Hepatocyte (in vitro differentiated cells): Measurements from ENCODE around the gene IDH3G. TPM values are rescaled to one million over a fixed set of nuclear protein-coding genes. Genes with fewer than 3 reads are reported as not detected.

Experiments
- DNase-seq: peaks from one replicate; pipeline ENCODE4 v3.0.0-alpha.2; 2016; ENCODE audit warnings: low spot score
- H2AFZ ChIP-seq: fragments of 200-600 bp; sonication (generic); 2 replicates; pipeline ENCODE4 v1.6.0; 2016; ENCODE audit warnings: antibody characterized with exemption, mild to moderate bottlenecking
- H3K27ac ChIP-seq: fragments of 200-600 bp; sonication (generic); 2 replicates; pipeline ENCODE4 v1.5.1; 2016; ENCODE audit warnings: mild to moderate bottlenecking
- H3K27me3 ChIP-seq: fragments of 200-600 bp; sonication (generic); 2 replicates; pipeline ENCODE4 v1.6.1; 2016
- H3K36me3 ChIP-seq: fragments of 200-600 bp; sonication (generic); replicated peaks from 2 replicates; pipeline ENCODE4 v1.5.1; 2016; ENCODE audit warnings: low read depth; ENCODE audit not compliant: insufficient read depth
- H3K4me1 ChIP-seq: fragments of 200-600 bp; sonication (generic); 2 replicates; pipeline ENCODE4 v1.5.1; 2016; ENCODE audit warnings: mild to moderate bottlenecking, moderate library complexity; ENCODE audit not compliant: insufficient read depth
- H3K4me2 ChIP-seq: fragments of 200-600 bp; sonication (generic); 2 replicates; pipeline ENCODE4 v1.6.0; 2016
- H3K4me3 ChIP-seq: fragments of 200-600 bp; sonication (generic); 2 replicates; pipeline ENCODE4 v1.5.1; 2016; ENCODE audit warnings: mild to moderate bottlenecking
- H3K79me2 ChIP-seq: fragments of 200-600 bp; sonication (generic); 2 replicates; pipeline ENCODE4 v1.6.0; 2017; ENCODE audit warnings: mild to moderate bottlenecking
- H3K9me2 ChIP-seq: fragments of 200-600 bp; sonication (generic); replicated peaks from 2 replicates; pipeline ENCODE4 v1.6.0; 2017; ENCODE audit warnings: mild to moderate bottlenecking; ENCODE audit not compliant: insufficient read depth
- H3K9me3 ChIP-seq: fragments of 200-600 bp; sonication (generic); 2 replicates; pipeline ENCODE4 v1.5.1; 2016; ENCODE audit warnings: low read depth, mild to moderate bottlenecking
- H4K20me1 ChIP-seq: fragments of 200-600 bp; sonication (generic); 2 replicates; pipeline ENCODE4 v1.6.0; 2016; ENCODE audit warnings: mild to moderate bottlenecking; ENCODE audit not compliant: insufficient read depth, poor library complexity, severe bottlenecking
- EZH2 ChIP-seq: fragments of 200-600 bp; sonication (generic); IDR thresholded peaks from 2 replicates; pipeline ENCODE4 v1.6.1; 2016; ENCODE audit warnings: antibody characterized with exemption, mild to moderate bottlenecking, borderline replicate concordance
- EZH2phosphoT487 ChIP-seq: fragments of 200-600 bp; sonication (generic); IDR thresholded peaks from one replicate; pipeline ENCODE4 v1.6.1; 2018; ENCODE audit warnings: antibody characterized with exemption, mild to moderate bottlenecking, low read depth, moderate library complexity; ENCODE audit not compliant: unreplicated experiment, severe bottlenecking
- WGBS: methylation state at CpG from one replicate; pipeline ENCODE4 v1.1.6; 2016; ENCODE audit warnings: low lambda C conversion rate; ENCODE audit errors: missing lambda C conversion rate; 5-methylcytosine and 5-hydroxymethylcytosine counted together
- polyA plus RNA-seq: library from polyadenylated mRNA; unstranded; fragments of >200 nt; fragmentation: Nextera tagmentation; extraction: Ambion mirVana; gene quantifications from 2 replicates; pipeline ENCODE4 v1.2.1, GENCODE V29; 2016
- total RNA-seq: library from RNA; depleted of rRNA; stranded (reverse); fragments of >200 nt; gene quantifications from 2 replicates; pipeline ENCODE4 v1.2.3, GENCODE V29; 2014
- TF ChIP-seq, protein P1 (sequence below): fragments of 200-600 bp; sonication (generic); IDR thresholded peaks from 2 replicates; pipeline ENCODE4 v1.5.1; 2016; ENCODE audit warnings: antibody characterized with exemption, mild to moderate bottlenecking; ENCODE audit not compliant: poor library complexity

The IDH3G gene
- total and polyA plus RNA-seq, 2 experiments from 2014 or later: 35.4 to 74.3 TPM

DNA sequence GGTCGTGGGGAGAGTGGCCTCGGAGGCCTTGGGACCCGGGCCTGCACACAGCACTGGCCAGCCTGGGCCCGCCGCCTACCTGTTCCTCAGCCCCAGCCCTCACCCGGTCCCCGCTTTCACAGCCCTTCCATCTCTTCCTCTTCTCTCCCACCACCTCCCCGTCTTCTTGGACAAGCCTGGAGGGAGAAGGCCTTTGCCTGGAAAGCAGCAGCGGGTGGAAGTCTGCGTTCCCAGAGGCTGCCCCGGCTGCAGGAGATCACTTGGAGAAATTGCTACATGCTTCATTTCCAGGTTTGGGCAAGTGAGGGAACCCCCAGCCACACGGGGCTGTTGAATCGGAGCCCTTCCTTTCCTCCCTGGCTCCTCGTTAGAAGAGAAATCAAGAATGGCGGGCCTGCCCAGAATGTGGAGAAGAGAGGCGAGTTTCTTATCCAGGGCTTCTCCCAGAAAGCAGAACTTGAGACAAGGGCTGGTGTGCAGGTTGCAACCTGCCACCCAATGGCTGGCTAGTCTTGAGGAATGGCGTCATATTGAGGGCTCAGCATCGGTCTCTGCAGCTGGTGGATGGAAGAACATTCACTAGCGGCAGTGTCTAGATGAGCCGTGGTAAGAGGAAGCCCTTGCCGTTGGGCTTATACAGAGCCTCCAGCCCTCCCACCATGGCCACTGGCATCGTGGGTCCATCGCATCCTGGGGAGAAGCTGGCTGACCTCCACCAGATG is 37.4 kb upstream of the IDH3G start:
- Histone ChIP-seq H3K4me2 (no peak overlapping the region), H3K36me3 (no peaks in the 10 kb centered on the region), H3K27me3 (peaks cover 34% of the 10 kb centered on the region), H3K4me3 (no peak overlapping the region), H3K4me1 (no peaks in the 10 kb centered on the region), H3K79me2 (no peaks in the 10 kb centered on the region), H2AFZ (no peak overlapping the region), H3K27ac (no peak overlapping the region), H4K20me1 (no peaks in the 10 kb centered on the region), H3K9me3 (no peaks in the 10 kb centered on the region), H3K9me2 (no peaks in the 10 kb centered on the region)
- 76% methylated on average over 19 of the region's 23 CpGs for WGBS
- TF ChIP-seq, protein P1, sequence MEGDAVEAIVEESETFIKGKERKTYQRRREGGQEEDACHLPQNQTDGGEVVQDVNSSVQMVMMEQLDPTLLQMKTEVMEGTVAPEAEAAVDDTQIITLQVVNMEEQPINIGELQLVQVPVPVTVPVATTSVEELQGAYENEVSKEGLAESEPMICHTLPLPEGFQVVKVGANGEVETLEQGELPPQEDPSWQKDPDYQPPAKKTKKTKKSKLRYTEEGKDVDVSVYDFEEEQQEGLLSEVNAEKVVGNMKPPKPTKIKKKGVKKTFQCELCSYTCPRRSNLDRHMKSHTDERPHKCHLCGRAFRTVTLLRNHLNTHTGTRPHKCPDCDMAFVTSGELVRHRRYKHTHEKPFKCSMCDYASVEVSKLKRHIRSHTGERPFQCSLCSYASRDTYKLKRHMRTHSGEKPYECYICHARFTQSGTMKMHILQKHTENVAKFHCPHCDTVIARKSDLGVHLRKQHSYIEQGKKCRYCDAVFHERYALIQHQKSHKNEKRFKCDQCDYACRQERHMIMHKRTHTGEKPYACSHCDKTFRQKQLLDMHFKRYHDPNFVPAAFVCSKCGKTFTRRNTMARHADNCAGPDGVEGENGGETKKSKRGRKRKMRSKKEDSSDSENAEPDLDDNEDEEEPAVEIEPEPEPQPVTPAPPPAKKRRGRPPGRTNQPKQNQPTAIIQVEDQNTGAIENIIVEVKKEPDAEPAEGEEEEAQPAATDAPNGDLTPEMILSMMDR: no peak
- TF ChIP-seq EZH2 (no peak), EZH2phosphoT487 (no peak)
- no peak for DNase-seq

DNA sequence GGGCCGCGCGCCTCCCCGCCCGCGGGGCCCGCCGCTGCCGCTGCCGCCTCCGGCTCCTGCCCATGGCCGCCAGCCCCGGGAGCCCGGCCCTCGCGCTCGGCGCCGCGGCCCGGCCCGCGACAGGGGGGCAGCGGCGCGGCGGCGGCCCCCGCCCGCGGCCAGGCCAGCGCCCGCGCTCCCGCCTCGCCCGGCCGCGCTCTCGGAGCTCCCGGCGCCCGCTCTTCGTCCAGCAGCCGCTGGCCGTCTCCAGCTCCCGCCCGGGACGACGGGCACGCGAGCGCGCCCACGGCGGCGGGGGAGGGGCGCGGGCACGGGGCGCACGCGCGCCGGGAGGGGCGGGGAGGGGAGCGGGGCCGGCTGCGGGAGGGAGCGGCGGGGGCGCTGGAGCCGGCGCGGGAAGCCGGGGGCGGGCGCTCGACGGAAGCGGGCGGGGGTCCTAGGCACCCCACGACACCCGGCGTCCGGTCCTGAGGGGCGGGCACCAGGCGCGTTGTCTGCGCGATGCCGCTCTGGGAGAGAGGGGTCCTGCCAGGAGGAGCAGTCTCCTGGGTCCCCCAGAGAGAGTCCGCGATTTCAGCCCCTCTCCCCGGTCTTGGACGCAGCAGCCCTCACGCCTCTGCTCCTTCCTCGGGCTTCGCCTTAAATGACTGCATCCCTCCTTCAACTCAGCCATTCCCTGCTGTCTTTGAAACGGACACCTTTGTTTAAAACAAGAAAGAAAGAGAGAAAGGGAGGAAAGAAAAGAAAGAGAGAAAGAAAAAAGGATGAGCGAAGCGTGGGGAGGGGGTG is 36.7 kb upstream of the IDH3G start:
- no peaks in the 10 kb centered on the region for H4K20me1 ChIP-seq
- H3K27me3 ChIP-seq: peaks cover 34% of the 10 kb centered on the region
- no peaks in the 10 kb centered on the region for H3K9me3 ChIP-seq
- no peak overlapping the region for H3K4me3 ChIP-seq
- H2AFZ ChIP-seq: no peak overlapping the region
- no peaks in the 10 kb centered on the region for H3K79me2 ChIP-seq
- no peaks in the 10 kb centered on the region for H3K9me2 ChIP-seq
- TF ChIP-seq EZH2 (no peak), EZH2phosphoT487 (no peak)
- TF ChIP-seq, protein P1: no peak
- DNase-seq: no peak
- 57% methylated on average over 21 of the region's 102 CpGs for WGBS
- H3K27ac ChIP-seq: no peak overlapping the region
- no peaks in the 10 kb centered on the region for H3K36me3 ChIP-seq
- peak overlapping the region; percentile 49 for H3K4me2 ChIP-seq
- no peaks in the 10 kb centered on the region for H3K4me1 ChIP-seq

DNA sequence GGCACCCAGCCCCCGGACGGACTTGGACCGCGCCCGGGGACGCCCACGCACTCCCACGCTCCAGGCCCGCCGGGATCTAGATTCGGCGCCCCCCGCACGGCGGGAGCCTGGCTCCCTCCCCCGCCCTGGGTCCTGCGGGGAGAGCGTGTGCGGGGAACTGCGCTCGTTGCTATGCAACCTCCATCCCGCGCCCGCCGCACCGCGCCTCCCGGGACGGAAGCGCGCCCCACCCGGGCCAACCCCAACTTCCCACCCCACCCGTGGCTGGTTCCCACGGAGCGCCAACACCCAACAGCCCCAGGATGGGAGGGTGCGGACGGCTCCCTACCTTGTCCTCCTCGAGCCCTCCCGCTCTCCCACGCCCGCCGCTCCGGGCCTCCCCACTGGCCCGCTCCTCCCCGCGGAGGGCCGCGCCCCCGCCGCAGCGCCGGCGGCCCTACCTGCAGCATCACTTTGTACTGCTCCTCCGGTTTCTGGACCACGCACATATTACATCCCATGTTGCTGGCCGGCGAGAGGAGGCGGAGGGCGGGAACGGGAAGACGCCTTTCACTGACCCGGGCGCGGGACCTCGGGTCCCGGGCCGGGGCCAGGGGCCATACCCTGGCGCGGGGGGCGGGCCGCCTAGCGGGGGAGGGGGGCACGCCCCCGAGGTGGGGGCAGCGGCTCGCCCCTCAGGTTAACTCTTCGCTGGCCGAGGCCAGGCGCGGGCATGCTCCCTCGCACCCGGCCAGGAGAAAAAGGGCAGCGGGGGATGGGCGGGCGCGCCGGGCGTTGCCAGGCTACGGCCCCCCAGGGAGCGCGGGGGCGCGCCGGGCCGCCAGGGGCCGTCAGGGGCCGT is 35.8 kb upstream of the IDH3G start, which contains the start of gene PDZD4:
PDZD4 (minus strand) TSS at position 746 of the 841 bp plus-strand sequence; CDS start at position 500, 246 bp downstream.
- Histone ChIP-seq H3K36me3 (no peaks in the 10 kb centered on the region), H3K4me1 (no peaks in the 10 kb centered on the region), H3K4me3 (no peak within 1 kb of the TSS), H3K27ac (no peak within 1 kb of the TSS), H2AFZ (no peak within 1 kb of the TSS), H3K9me2 (no peaks in the 10 kb centered on the region), H4K20me1 (no peaks in the 10 kb centered on the region), H3K27me3 (peaks cover 34% of the 10 kb centered on the region), H3K9me3 (no peaks in the 10 kb centered on the region), H3K4me2 (peak within 1 kb of the TSS; percentile 71), H3K79me2 (no peaks in the 10 kb centered on the region)
- WGBS: 52% methylated on average over 18 of the region's 97 CpGs
- TF ChIP-seq EZH2phosphoT487 (no peak), EZH2 (peak; percentile 72)
- no peak for DNase-seq
